ENCODE results near the gene DKK2. TPM values are rescaled to one million over a fixed set of nuclear protein-coding genes. Genes with fewer than 3 reads are reported as not detected.

The DKK2 gene
- total RNA-seq, 1 donor from 2014 or later, result 15.1 TPM

DNA sequence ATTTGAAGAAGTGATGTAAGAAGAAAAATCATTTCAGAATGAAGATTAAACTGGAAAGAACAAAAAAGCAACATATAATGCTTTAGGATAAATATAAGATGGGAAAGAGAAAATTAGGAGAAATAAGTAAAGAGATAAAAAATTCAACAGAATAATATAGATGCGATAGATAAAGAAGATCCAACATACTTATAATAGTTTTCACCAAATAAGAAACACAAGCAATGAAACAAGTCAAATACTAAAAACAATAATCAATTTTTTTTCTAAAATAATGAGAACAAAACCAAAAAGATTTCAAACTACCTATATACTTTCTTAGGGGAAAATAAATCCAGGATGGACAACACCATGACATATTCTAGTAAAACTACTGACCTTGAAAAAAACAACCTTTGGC lies 10.1 kb upstream of the DKK2 start:
- Mint-ChIP-seq H3K27ac (no peak overlapping the region), H3K4me1 (ENCODE audit: unreplicated experiment) (no peaks in the 10 kb centered on the region), H3K4me3 (no peak overlapping the region), H3K27me3 (peaks cover 9% of the 10 kb centered on the region), H3K36me3 (no peaks in the 10 kb centered on the region), H3K9me3 (peaks cover 15% of the 10 kb centered on the region)
- TF ChIP-seq, protein P1, sequence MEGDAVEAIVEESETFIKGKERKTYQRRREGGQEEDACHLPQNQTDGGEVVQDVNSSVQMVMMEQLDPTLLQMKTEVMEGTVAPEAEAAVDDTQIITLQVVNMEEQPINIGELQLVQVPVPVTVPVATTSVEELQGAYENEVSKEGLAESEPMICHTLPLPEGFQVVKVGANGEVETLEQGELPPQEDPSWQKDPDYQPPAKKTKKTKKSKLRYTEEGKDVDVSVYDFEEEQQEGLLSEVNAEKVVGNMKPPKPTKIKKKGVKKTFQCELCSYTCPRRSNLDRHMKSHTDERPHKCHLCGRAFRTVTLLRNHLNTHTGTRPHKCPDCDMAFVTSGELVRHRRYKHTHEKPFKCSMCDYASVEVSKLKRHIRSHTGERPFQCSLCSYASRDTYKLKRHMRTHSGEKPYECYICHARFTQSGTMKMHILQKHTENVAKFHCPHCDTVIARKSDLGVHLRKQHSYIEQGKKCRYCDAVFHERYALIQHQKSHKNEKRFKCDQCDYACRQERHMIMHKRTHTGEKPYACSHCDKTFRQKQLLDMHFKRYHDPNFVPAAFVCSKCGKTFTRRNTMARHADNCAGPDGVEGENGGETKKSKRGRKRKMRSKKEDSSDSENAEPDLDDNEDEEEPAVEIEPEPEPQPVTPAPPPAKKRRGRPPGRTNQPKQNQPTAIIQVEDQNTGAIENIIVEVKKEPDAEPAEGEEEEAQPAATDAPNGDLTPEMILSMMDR (conservative IDR thresholded peaks at IDR 0.05), result no peak
- DNase-seq (ENCODE audit: extremely low spot score, unreplicated experiment), result no peak

DNA sequence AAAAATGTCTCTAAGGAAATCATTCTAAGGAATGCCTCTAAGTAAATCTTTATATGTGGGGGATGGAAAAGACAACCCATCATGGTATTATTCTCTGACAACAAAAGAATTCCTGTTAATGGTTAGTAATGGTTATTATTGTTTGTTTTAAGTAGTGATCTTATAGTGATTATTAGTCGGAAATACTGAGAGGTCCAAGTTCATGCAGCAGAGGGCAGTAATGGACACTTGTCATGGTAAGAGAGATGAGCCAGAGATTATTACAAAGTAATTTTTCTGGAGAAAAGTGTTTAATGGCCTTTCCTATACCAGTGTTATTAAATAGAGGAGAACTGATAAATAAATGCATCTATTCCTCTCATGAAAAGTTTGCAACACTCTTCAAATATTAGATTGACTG lies 8.1 kb upstream of the DKK2 start:
- H3K27me3 Mint-ChIP-seq, result peaks cover 28% of the 10 kb centered on the region
- TF ChIP-seq, protein P1 (conservative IDR thresholded peaks at IDR 0.05), result peak; percentile 56
- H3K36me3 Mint-ChIP-seq, result no peaks in the 10 kb centered on the region
- H3K9me3 Mint-ChIP-seq, result peaks cover 15% of the 10 kb centered on the region
- no peak overlapping the region for H3K27ac Mint-ChIP-seq
- H3K4me3 Mint-ChIP-seq, result no peak overlapping the region
- no peaks in the 10 kb centered on the region for H3K4me1 Mint-ChIP-seq (ENCODE audit: unreplicated experiment)
- no peak for DNase-seq (ENCODE audit: extremely low spot score, unreplicated experiment)

DNA sequence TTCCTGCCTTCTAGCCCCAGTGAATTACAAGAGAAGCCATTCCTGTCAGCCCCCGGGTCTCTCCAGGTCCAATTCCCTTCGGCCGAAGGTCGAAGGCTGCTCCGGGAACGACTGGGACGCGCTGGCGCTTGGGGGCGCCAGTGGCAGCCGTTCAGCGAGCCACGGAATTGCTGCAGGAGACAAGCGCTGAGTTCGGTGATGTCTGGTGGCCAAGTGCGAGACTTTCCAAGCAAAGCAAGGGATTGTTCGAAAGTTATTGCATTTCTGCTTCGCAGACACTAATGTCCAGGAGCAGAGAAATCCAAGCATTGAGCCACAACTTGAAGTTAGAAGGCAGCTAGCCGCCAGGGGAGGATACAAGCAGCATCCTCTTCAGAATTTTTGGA lies 1.1 kb upstream of the DKK2 start:
- TF ChIP-seq, protein P1 (conservative IDR thresholded peaks at IDR 0.05), result peak; percentile 66
- H3K36me3 Mint-ChIP-seq, result no peaks in the 10 kb centered on the region
- peak; percentile 73 for DNase-seq (ENCODE audit: extremely low spot score, unreplicated experiment)
- no peak overlapping the region for H3K27ac Mint-ChIP-seq
- peaks cover 87% of the 10 kb centered on the region for H3K27me3 Mint-ChIP-seq
- peaks cover 30% of the 10 kb centered on the region for H3K4me1 Mint-ChIP-seq (ENCODE audit: unreplicated experiment)
- no peaks in the 10 kb centered on the region for H3K9me3 Mint-ChIP-seq
- H3K4me3 Mint-ChIP-seq, result peak overlapping the region; percentile 95

DNA sequence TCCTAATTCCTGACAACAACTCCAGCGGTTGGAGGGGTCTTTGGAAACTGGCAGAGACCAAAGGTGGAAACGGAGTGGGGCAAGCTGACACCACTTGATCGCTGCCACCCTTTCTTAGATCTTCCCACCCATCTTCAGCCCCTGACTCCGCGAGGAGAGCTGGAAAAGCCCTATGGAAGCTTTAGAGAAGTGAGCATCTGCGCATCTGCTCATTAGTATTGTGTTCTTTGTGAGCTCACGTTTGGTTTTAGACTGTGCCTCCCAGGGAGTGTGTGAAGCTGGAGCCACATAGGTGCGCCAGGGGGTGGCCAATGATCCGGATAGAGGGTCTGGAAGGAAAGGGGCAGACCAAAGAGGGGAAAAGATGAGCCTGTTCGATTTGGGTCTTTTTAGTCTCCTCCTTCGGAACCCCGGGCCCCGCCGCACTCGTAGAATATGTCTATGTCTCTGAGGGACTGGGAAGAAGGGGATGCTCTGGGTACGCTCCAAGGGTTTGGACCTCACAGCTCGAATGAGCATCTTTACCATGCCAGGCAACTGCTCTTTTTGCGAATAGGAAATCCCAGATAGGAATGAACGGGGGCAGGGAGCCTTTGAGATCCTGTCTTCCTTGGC lies 578 bp upstream of the DKK2 start:
- peak overlapping the region; percentile 17 for H3K27ac Mint-ChIP-seq
- peak; percentile 64 for DNase-seq (ENCODE audit: extremely low spot score, unreplicated experiment)
- H3K27me3 Mint-ChIP-seq, result peaks cover 87% of the 10 kb centered on the region
- no peaks in the 10 kb centered on the region for H3K9me3 Mint-ChIP-seq
- no peaks in the 10 kb centered on the region for H3K36me3 Mint-ChIP-seq
- H3K4me1 Mint-ChIP-seq (ENCODE audit: unreplicated experiment), result peaks cover 30% of the 10 kb centered on the region
- H3K4me3 Mint-ChIP-seq, result peak overlapping the region; percentile 95
- TF ChIP-seq, protein P1 (conservative IDR thresholded peaks at IDR 0.05), result no peak

DNA sequence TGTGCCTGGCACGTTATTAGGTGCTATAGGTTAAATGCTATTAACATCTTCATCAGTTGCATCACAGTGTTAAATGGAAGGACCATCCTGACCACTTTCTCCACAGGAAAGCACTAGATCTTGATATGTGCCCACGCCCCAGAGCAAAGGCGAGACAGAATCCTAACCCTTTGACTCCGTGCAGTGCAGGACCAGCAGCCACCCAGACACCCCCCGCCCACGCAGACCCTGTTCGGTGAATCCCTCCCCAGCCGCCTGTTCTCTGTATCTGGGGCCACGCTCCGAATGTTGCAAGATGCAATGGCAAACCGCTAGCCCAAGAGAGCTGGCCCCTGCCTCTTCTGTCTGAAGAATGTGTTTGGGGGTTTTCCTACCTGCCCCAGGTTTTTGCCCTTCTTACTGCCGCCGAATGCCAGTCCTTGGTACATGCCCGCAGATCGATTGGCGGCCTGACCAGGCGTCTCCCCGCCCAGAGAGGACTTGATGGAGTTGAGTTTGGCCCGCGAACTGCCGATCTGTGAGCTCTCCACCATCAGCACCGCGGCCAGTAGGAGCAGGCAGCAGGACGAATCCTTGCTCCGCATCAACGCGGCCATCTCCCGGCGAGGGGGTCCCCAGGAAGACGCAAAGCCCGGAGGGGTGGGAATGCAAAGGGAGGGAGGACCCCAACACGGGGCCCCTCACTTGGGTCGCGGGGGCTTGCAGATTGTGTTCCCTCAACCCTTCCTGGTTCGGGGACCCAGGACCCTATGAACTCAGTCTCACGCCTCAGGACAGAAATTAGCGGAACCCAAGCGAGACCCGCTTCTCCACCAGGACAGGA lies 906 bp downstream of the DKK2 start:
- Mint-ChIP-seq H3K36me3 (no peaks in the 10 kb centered on the region), H3K27me3 (peaks cover 87% of the 10 kb centered on the region), H3K27ac (peak overlapping the region; percentile 26), H3K4me3 (peak overlapping the region; percentile 95), H3K9me3 (no peaks in the 10 kb centered on the region), H3K4me1 (ENCODE audit: unreplicated experiment) (peaks cover 30% of the 10 kb centered on the region)
- DNase-seq (ENCODE audit: extremely low spot score, unreplicated experiment), result peak; percentile 72
- TF ChIP-seq, protein P1 (conservative IDR thresholded peaks at IDR 0.05), result no peak
